Stimulated activated CD4-positive, alpha-beta T cell treated with anti-CD3 and anti-CD28 coated beads, Interleukin-4, amount 100 ng/mL, for 1 hour (primary cell): ENCODE data around the gene UVRAG.

Experiments used
- DNase-seq: peaks from one replicate; pipeline ENCODE4 v3.0.0-alpha.2; 2020

UVRAG gene

DNA sequence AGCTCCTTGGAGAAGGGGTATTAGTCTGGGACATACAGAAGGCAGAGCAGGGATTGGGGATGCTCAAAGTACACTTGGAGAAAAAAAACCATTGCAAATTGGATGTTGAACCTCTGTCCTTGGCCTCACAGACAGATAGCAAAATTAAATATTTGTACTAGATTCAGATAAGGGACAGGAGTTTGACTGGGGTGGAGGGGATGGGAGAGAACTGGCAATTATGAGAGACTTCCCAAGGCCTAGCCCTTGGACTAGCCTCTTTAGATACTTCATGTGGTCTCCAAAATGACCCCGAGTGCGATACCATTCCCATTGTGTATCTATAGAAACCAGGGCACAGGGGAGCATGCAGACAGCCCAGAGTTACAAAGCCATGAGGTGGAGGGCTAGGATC is 30.9 kb upstream of the UVRAG start:
- no peak for DNase-seq

- no peak for DNase-seq
These were observed 30.5 kb upstream of the UVRAG start for GRCh38 chr11:75784506-75784905.

DNA sequence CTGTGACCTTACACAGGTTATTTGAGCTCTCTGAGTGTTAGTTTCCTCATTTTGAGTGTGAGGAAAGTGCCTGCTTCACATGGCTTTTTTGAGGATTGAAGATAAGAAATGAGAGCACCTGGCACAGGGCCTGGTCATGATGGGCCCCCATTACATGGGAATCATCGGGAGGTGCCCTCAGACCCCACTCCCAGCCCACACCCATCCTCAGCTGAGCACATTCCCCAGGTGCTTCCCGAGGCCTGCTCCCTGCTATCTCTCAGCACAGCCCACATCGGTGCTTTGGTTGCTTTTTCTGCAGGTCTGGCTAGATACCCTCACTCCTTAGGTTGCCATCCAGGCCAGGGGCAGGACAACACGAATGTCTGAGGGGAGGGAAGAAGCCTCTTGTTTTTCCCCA is 29.8 kb upstream of the UVRAG start:
- DNase-seq, result no peak

DNA sequence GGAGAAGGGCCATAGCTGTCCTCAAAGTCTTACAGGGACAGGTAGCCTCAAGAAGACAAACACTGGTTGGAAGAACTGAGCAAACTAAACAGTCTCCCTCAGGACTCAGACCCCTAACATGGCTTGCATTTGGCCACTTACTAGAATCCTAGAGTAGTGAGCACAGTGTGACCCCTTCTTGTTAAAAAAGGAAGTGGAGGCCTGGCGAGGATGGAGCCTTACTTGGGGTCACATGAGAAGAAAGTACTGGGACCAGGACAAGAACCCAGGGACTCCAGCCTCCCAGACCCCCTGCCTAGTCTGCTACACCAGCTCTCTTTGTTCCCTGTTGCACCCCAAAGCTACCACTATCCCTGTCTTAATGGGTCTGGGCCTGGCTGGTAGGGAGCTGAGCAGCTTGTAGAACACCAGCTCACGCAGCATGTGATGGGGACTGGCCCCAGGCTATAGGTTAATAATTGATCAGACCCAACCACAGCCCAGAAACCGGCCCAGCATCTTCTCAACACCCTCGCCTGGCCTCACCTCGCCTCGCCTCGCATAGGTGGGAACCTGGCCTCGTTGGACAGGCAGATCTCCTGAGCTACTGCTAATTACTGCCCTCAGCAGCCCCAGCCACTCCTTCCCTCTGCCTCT is 28.8 kb upstream of the UVRAG start:
- no peak for DNase-seq

DNA sequence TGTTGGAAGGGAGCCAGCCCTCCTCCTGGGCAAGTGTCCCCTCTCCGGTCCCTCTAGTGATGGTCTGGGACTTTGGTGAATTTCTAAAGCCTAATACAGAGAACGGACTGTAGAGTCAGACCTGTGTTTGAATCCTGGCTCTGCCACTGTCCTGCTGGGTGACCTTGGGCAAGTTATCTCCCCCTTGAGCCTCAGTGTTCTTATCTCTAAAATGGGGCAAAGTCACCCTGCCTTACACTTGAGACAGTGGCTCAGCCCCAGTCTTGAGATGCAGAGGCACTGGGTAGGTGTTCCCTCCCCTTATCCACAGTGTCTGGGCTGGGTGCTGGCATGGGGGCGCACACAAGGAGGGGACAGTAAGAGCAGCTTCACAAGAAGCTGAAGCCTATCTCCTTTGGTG is 25.5 kb upstream of the UVRAG start:
- no peak for DNase-seq

DNA sequence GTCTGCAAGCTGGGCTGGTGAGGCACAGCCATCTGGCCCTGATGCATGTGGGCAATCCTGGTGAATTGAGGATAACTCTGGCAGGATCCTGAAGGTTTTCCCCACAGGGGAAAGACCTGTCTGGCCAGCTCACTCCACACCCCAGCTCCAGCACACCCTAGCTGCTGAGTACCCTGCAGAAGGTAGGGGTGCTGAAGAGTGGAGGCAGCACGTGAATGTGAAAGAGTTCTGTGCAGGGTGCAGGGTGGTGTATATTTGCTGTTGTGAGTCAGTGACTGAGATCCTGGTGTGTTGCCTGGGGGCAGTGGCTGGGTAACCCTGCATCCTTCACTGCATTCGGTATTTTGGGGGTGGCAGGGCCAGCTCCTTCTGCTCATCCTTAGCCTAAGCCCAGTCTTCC is 24.0 kb upstream of the UVRAG start:
- DNase-seq, result no peak

DNA sequence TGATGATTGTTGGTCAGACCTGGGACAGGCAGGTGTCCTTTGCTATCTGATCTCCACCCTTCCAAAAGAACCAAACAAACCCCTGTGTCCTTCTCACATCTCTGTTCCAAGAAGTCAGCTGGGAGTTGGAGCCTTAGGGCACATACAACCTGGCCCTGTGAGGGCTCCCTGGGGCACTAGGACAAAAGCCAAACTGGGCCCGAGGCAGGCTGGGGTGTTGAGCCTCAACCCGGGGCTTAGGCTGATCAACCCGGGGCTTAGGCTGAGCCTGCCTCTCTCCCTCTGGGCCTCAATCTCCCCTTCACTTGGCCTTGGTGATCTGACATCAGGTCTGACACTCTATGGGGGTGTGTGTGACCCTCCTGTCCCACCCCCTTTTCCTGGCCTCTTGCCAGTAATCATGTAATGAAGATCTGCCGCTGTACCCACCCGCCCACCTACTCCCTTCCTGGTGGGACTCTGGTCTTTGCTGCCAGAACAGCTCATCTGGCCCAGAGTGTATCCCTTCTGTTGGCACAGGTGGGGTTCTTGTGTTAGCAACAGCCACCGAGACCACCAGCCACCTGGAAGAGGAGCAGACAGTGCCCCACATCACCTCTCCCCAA is 22.8 kb upstream of the UVRAG start:
- no peak for DNase-seq

DNA sequence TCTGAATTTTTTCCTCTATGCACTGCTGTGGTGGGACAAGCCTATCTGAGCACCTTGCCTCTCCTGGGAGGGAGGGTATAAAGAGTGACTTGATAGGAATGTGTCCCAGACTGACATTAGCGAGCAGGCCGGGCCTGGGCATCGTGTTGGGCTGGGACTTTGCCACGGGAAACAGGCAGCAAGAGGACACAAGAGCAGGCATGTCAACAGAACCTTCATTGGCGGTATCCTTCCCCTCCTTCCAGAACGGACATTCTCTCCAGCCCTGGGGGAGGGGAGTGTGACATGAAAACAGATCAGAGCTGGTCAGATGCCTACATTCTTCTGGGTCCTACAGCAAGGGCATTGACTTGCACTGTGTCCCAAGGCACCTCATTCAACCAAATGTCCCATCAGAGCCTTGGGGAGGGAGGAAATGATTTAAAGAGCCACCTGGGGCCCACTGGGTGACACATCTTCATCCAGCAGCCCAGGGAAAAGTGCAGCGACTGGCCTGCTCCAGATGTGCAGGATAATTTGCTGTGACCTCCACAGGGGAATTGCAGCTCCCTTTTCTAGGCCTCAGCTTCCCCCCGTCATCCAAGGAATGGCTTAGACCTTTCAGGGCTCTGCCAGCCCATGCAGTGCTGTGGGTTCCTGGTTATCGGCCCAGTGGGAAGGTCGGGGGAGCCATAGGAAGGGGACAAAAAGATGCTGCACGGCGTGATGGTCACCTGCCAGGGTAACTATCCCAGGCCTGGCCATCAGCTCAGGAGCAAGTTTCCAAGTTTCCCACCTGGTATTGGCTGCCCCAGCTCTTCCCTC is 21.8 kb upstream of the UVRAG start:
- DNase-seq, result no peak

- no peak for DNase-seq
These were observed 21.0 kb upstream of the UVRAG start for GRCh38 chr11:75793966-75794365.

DNA sequence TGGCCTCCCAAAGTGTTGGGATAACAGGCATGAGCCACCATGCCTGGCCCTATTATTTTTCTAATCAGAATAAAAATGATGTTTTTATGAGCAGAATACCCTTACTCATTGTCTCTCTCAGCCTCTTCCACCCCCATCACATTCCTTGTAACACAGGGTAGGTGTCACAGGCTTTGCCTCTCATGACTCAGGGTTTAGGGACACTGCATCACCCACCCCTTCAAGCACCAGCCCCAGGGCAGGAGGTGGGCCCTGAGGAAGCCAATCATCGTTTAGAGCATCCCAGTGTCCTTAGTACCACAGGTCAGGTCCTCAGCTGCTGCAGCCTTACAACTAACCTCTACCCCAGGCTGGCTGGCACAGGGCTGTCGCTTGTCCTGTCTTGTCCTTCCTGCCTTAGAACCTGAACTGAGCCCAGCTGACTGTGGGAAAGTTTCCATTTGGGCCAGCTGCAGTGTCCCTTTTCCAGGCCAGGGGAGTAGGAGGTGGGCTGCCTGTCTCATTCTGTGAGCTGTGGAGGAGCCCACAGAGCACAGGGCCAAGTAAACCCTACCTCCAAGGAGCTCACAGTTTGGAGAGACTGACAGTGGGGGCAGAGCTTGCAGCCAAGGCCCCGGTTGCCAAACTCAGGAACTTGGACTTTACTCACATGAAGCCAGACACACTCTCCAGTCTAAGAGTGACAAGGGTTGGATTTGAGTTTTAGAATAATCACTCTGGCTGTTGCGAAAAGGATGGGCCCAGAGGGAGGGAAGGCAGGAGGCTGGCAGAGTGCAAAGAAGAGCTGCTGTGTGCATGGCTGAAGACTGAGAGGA is 19.5 kb upstream of the UVRAG start:
- no peak for DNase-seq

GRCh38 chr11:75796091-75796435 is 18.9 kb upstream of the UVRAG start:
- no peak for DNase-seq

DNA sequence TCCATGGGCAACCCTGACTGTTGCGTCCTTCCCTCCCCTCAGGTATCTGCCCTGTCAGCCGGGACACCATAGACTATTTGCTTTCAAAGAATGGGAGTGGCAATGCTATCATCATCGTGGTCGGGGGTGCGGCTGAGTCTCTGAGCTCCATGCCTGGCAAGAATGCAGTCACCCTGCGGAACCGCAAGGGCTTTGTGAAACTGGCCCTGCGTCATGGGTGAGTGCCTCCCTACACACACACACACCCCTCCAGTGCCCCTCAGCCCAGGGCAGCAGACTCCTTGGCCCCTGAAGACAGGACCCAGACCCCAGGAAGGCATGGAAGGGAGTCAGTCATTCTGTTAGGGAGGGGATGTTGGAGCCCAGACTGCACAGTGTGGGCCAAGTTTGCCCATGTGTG is 17.9 kb upstream of the UVRAG start:
- no peak for DNase-seq

- no peak for DNase-seq
These were observed 17.2 kb upstream of the UVRAG start for GRCh38 chr11:75797792-75798191.

DNA sequence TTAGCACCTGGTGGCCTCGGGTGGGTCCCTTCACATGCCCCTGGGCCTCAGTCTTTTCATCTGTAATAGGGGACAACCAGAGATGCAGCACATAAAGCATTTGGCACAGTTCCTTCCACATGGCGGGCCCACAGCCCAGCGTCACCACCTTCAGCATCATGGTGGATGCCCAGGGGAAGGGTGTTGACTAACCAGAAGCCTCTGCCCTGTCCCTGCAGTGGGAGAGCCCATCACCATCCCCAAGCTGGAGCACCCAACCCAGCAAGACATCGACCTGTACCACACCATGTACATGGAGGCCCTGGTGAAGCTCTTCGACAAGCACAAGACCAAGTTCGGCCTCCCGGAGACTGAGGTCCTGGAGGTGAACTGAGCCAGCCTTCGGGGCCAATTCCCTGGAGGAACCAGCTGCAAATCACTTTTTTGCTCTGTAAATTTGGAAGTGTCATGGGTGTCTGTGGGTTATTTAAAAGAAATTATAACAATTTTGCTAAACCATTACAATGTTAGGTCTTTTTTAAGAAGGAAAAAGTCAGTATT is 14.8 kb upstream of the UVRAG start:
- DNase-seq, result no peak

GRCh38 chr11:75800728-75801361 is 14.2 kb upstream of the UVRAG start:
- DNase-seq, result no peak

GRCh38 chr11:75801362-75802020 is 13.5 kb upstream of the UVRAG start:
- DNase-seq, result no peak

- DNase-seq, result no peak
These were observed 12.7 kb upstream of the UVRAG start for GRCh38 chr11:75802021-75802912.

DNA sequence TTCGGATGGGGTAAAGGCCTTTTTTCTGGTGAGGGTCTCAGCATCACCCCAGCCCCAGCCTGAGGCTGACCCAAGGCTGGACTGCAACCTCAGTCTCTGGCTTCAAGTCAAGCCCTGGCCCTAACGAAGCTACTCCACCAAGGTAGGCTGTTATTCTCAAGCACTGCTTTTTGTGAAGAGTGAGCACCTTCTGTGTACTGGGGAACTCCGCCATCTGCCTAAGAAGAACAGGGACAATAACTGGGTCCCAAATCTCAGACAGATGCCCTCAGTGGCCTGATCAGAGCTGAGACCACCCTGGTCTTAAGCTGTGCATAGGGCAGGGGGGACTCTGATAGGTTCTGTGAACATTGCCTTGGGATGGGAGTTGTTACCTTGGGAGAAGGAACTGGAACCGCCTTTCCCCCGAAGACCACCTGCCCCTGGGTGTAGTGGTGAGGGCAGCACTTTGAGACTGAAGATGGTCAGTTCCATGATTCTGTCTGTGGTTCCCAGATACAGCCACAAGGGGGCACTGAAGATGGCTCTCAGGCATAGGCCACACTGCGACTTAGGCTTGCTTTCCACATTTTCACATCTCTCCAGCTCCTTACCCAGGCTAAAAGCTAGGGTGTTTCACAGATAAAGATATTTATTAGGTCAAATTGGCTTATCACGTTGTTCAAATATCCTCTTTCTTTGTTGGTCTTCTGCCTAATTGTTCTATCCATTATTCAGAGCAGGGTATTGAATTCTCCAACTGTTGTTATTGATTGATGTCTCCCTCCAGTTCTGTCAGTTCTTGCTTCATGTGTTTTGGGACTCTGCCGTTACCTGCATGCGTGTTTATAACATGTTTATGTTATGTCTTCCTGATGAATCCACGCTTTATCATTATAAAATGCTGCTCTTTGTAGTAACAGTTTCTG is 11.8 kb upstream of the UVRAG start:
- DNase-seq, result peak; percentile 64

GRCh38 chr11:75809111-75809510 is 5.9 kb upstream of the UVRAG start:
- DNase-seq, result no peak

DNA sequence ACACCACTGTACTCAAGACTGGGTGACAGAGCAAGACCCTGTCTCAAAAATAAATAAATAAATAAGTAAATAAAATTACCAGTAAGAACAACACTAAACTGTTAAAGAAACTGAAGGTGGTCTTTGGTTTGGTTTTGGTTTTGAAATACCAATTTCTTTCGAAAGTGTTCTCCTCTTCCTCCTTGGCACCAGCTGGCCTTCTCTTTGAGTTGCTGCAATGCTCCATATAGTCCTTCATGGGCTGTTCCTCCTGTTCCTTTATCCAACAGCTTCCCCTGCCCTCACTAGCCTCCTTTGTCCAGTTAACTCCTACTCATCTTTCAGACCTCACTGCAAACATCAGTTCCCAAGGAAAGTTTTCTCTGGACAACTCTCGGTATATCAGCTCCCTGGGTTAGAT is 5.0 kb upstream of the UVRAG start:
- no peak for DNase-seq
